A549 (cell line): Measurements from ENCODE around the gene POLDIP3.
"Not testable (repeated sequence)": the region's sequence is repeated elsewhere in the genome, so short reads cannot be mapped to it uniquely, and the experiment has no call there.

ENCODE experiments used
- CBX8 ChIP-seq: fragments of 200-600 bp; sonication (generic); IDR thresholded peaks from 2 replicates; pipeline ENCODE4 v1.6.1; 2016
- CTCF ChIP-seq: fragments of >200 bp; sonication (Bioruptor Twin); formaldehyde crosslinking; IDR thresholded peaks from 3 replicates; pipeline ENCODE4 v1.5.1; 2016
- EHMT2 ChIP-seq: fragments of 200-600 bp; sonication (generic); IDR thresholded peaks from 2 replicates; pipeline ENCODE4 v1.6.1; 2016; ENCODE audit warnings: antibody characterized with exemption, low read depth, mild to moderate bottlenecking, moderate library complexity
- ELK1 ChIP-seq: fragments of 150-350 bp; IDR thresholded peaks from 2 replicates; pipeline ENCODE4 v1.6.1; 2014; ENCODE audit warnings: low read depth, mild to moderate bottlenecking, low read length
- ESRRA ChIP-seq: fragments of 150-350 bp; IDR thresholded peaks from 2 replicates; pipeline ENCODE4 v1.6.1; 2014; ENCODE audit warnings: mild to moderate bottlenecking, low read length, borderline replicate concordance
- HOXA7 ChIP-seq: fragments of 250-450 bp; sonication (Bioruptor Pico); IDR thresholded peaks from 2 replicates; pipeline ENCODE4 v1.5.0; 2020; ENCODE audit warnings: mild to moderate bottlenecking, moderate library complexity
- RAD21 ChIP-seq, 2 experiments: fragments of >200 bp in 1 of 2; sonication (Bioruptor Twin) in 1 of 2; formaldehyde crosslinking in 1 of 2; IDR thresholded peaks in 1 of 2; conservative IDR thresholded peaks in 1 of 2; 2 replicates in 1 of 2; 3 replicates in 1 of 2; pipeline ENCODE4 v1.6.1; 2012 to 2018; ENCODE audit warnings: inconsistent platforms in 1 of 2

GRCh38 chr22:42539236-42539771 is 75.4 kb downstream of the POLDIP3 start:
- TF ChIP-seq RAD21 (conservative IDR thresholded peaks at IDR 0.05 in 1 of 2, IDR thresholded peaks at IDR 0.05 in 1 of 2); CBX8; ELK1; ESRRA; CTCF; HOXA7; EHMT2: not testable (repeated sequence)
